ENCODE results near the gene TP53BP1. TPM values are rescaled to one million over a fixed set of nuclear protein-coding genes. Genes with fewer than 3 reads are reported as not detected.

The TP53BP1 gene
- polyA plus RNA-seq, 1 donor from 2014 or later = 98.7 TPM

DNA sequence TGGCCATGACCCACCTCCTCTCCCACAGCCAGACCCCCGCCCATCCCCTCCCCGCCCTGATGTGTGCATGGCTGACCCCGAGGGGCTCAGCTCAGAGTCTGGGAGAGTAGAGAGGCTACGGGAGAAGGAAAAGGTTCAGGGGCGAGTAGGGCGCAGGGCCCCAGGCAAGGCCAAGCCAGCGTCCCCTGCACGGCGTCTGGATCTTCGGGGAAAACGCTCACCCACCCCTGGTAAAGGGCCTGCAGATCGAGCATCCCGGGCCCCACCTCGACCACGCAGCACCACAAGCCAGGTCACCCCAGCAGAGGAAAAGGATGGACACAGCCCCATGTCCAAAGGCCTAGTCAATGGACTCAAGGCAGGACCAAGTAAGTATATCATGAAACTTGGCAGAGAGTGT, 36.2 kb upstream of the TP53BP1 start:
- no peaks in the 10 kb centered on the region for H3F3A ChIP-seq (ENCODE audit: insufficient read depth, low read length, poor library complexity, severe bottlenecking)
- TF ChIP-seq, protein P1, sequence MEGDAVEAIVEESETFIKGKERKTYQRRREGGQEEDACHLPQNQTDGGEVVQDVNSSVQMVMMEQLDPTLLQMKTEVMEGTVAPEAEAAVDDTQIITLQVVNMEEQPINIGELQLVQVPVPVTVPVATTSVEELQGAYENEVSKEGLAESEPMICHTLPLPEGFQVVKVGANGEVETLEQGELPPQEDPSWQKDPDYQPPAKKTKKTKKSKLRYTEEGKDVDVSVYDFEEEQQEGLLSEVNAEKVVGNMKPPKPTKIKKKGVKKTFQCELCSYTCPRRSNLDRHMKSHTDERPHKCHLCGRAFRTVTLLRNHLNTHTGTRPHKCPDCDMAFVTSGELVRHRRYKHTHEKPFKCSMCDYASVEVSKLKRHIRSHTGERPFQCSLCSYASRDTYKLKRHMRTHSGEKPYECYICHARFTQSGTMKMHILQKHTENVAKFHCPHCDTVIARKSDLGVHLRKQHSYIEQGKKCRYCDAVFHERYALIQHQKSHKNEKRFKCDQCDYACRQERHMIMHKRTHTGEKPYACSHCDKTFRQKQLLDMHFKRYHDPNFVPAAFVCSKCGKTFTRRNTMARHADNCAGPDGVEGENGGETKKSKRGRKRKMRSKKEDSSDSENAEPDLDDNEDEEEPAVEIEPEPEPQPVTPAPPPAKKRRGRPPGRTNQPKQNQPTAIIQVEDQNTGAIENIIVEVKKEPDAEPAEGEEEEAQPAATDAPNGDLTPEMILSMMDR (IDR thresholded peaks at IDR 0.05; ENCODE audit: poor library complexity, severe bottlenecking) = no peak
- TF ChIP-seq TAF1 (IDR thresholded peaks at IDR 0.05; ENCODE audit: low read depth) (no peak), RAD21 (conservative IDR thresholded peaks at IDR 0.05) (no peak), POLR2AphosphoS5 (IDR thresholded peaks at IDR 0.05) (no peak), EP300 (conservative IDR thresholded peaks at IDR 0.05; ENCODE audit: poor library complexity, severe bottlenecking) (no peak), EZH2 (IDR thresholded peaks at IDR 0.05; ENCODE audit: borderline replicate concordance, insufficient read depth, low read length, poor library complexity, severe bottlenecking) (no peak), SMC3 (conservative IDR thresholded peaks at IDR 0.05; ENCODE audit: poor library complexity) (no peak), MXI1 (conservative IDR thresholded peaks at IDR 0.05; ENCODE audit: poor library complexity, severe bottlenecking) (no peak)
- TF ChIP-seq, protein P2, sequence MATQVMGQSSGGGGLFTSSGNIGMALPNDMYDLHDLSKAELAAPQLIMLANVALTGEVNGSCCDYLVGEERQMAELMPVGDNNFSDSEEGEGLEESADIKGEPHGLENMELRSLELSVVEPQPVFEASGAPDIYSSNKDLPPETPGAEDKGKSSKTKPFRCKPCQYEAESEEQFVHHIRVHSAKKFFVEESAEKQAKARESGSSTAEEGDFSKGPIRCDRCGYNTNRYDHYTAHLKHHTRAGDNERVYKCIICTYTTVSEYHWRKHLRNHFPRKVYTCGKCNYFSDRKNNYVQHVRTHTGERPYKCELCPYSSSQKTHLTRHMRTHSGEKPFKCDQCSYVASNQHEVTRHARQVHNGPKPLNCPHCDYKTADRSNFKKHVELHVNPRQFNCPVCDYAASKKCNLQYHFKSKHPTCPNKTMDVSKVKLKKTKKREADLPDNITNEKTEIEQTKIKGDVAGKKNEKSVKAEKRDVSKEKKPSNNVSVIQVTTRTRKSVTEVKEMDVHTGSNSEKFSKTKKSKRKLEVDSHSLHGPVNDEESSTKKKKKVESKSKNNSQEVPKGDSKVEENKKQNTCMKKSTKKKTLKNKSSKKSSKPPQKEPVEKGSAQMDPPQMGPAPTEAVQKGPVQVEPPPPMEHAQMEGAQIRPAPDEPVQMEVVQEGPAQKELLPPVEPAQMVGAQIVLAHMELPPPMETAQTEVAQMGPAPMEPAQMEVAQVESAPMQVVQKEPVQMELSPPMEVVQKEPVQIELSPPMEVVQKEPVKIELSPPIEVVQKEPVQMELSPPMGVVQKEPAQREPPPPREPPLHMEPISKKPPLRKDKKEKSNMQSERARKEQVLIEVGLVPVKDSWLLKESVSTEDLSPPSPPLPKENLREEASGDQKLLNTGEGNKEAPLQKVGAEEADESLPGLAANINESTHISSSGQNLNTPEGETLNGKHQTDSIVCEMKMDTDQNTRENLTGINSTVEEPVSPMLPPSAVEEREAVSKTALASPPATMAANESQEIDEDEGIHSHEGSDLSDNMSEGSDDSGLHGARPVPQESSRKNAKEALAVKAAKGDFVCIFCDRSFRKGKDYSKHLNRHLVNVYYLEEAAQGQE (IDR thresholded peaks at IDR 0.05; ENCODE audit: borderline replicate concordance) = no peak
- no peak overlapping the region for H3K4me3 ChIP-seq (ENCODE audit: low read length)
- H2AFZ ChIP-seq (ENCODE audit: low read depth, low read length) = no peak overlapping the region
- no peaks in the 10 kb centered on the region for H3K79me2 ChIP-seq (replicated peaks; ENCODE audit: insufficient read depth, low read length)
- no peak overlapping the region for H3K9ac ChIP-seq (ENCODE audit: low read length)
- H3K4me2 ChIP-seq (ENCODE audit: low read length) = no peak overlapping the region
- peaks cover 18% of the 10 kb centered on the region for H3K36me3 ChIP-seq (ENCODE audit: insufficient read depth, low read length)
- H3K9me2 ChIP-seq (ENCODE audit: insufficient read depth, low read length) = no peaks in the 10 kb centered on the region
- H4K20me1 ChIP-seq (ENCODE audit: insufficient read depth) = no peaks in the 10 kb centered on the region
- H3K9me3 ChIP-seq (ENCODE audit: low read length) = peaks cover 4% of the 10 kb centered on the region
- no peak overlapping the region for H3K27ac ChIP-seq (ENCODE audit: low read length)
- H3K27me3 ChIP-seq (ENCODE audit: insufficient read depth, low read depth, low read length) = no peaks in the 10 kb centered on the region

DNA sequence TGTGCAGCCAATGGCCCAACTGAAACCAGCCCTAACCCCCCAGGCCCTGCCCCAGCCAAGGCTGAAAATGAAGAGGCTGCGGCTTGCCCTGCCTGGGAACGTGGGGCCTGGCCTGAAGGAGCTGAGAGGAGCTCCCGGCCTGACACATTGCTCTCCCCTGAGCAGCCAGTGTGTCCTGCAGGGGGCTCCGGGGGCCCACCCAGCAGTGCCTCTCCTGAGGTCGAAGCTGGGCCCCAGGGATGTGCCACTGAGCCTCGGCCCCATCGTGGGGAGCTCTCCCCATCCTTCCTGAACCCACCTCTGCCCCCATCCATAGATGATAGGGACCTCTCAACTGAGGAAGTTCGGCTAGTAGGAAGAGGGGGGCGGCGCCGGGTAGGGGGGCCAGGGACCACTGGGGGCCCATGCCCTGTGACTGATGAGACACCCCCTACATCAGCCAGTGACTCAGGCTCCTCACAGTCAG, 35.6 kb upstream of the TP53BP1 start:
- H3K79me2 ChIP-seq (replicated peaks; ENCODE audit: insufficient read depth, low read length) = no peaks in the 10 kb centered on the region
- peaks cover 24% of the 10 kb centered on the region for H3K36me3 ChIP-seq (ENCODE audit: insufficient read depth, low read length)
- no peaks in the 10 kb centered on the region for H3F3A ChIP-seq (ENCODE audit: insufficient read depth, low read length, poor library complexity, severe bottlenecking)
- H3K4me2 ChIP-seq (ENCODE audit: low read length) = no peak overlapping the region
- no peaks in the 10 kb centered on the region for H4K20me1 ChIP-seq (ENCODE audit: insufficient read depth)
- no peak overlapping the region for H3K27ac ChIP-seq (ENCODE audit: low read length)
- peaks cover 7% of the 10 kb centered on the region for H3K9me3 ChIP-seq (ENCODE audit: low read length)
- no peak overlapping the region for H2AFZ ChIP-seq (ENCODE audit: low read depth, low read length)
- TF ChIP-seq EZH2 (IDR thresholded peaks at IDR 0.05; ENCODE audit: borderline replicate concordance, insufficient read depth, low read length, poor library complexity, severe bottlenecking) (no peak), POLR2AphosphoS5 (IDR thresholded peaks at IDR 0.05) (no peak), RAD21 (conservative IDR thresholded peaks at IDR 0.05) (no peak), SMC3 (conservative IDR thresholded peaks at IDR 0.05; ENCODE audit: poor library complexity) (no peak), EP300 (conservative IDR thresholded peaks at IDR 0.05; ENCODE audit: poor library complexity, severe bottlenecking) (no peak), MXI1 (conservative IDR thresholded peaks at IDR 0.05; ENCODE audit: poor library complexity, severe bottlenecking) (no peak)
- TF ChIP-seq, protein P1 (IDR thresholded peaks at IDR 0.05; ENCODE audit: poor library complexity, severe bottlenecking) = no peak
- TF ChIP-seq, protein P2 (IDR thresholded peaks at IDR 0.05; ENCODE audit: borderline replicate concordance) = no peak
- H3K9me2 ChIP-seq (ENCODE audit: insufficient read depth, low read length) = no peaks in the 10 kb centered on the region
- H3K4me3 ChIP-seq (ENCODE audit: low read length) = no peak overlapping the region
- H3K9ac ChIP-seq (ENCODE audit: low read length) = no peak overlapping the region
- no peaks in the 10 kb centered on the region for H3K27me3 ChIP-seq (ENCODE audit: insufficient read depth, low read depth, low read length)

Measured in neural cell (in vitro differentiated cells).